ENCODE results near the gene CASK.

DNA sequence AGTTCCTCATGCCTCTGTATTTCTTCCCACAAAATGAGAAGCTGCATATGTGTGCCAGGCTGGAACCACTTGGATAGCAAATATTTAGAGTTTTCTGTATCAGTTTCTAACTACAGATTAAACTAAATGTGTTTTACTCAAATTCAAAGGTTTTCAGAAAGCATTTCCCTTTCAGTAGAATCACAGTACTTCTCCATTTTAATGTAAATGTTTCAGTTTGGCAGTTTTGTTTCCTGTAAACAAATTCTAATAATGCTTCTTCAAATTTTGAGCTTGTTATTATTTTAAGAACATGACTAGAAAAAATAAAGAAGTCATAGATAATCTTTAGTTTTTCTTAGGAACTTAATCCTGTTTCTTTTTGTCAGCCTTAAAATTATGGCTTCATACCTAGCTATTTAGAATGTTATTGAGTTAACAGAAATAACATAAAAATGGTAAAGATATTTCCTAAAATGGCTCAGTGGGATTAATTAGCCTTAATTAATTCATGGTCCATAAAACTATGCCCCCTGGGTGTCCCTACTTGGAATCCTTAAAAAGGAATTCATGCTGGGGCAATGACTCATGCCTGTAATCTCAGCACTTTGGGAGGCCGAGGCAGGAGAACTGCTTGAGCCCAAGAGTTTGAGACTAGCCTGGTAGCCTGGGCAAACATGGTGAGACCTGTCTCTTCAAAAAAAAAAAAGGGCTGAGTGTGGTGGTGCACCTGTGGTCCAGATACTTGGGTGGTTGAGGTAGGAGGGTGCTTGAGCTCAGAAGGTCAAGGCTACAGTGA, 318.4 kb downstream of the CASK start:
- TF ChIP-seq TEAD1 (CRISPR knock-in tag; IDR thresholded peaks at IDR 0.05), result no peak
- TF ChIP-seq, protein P1, sequence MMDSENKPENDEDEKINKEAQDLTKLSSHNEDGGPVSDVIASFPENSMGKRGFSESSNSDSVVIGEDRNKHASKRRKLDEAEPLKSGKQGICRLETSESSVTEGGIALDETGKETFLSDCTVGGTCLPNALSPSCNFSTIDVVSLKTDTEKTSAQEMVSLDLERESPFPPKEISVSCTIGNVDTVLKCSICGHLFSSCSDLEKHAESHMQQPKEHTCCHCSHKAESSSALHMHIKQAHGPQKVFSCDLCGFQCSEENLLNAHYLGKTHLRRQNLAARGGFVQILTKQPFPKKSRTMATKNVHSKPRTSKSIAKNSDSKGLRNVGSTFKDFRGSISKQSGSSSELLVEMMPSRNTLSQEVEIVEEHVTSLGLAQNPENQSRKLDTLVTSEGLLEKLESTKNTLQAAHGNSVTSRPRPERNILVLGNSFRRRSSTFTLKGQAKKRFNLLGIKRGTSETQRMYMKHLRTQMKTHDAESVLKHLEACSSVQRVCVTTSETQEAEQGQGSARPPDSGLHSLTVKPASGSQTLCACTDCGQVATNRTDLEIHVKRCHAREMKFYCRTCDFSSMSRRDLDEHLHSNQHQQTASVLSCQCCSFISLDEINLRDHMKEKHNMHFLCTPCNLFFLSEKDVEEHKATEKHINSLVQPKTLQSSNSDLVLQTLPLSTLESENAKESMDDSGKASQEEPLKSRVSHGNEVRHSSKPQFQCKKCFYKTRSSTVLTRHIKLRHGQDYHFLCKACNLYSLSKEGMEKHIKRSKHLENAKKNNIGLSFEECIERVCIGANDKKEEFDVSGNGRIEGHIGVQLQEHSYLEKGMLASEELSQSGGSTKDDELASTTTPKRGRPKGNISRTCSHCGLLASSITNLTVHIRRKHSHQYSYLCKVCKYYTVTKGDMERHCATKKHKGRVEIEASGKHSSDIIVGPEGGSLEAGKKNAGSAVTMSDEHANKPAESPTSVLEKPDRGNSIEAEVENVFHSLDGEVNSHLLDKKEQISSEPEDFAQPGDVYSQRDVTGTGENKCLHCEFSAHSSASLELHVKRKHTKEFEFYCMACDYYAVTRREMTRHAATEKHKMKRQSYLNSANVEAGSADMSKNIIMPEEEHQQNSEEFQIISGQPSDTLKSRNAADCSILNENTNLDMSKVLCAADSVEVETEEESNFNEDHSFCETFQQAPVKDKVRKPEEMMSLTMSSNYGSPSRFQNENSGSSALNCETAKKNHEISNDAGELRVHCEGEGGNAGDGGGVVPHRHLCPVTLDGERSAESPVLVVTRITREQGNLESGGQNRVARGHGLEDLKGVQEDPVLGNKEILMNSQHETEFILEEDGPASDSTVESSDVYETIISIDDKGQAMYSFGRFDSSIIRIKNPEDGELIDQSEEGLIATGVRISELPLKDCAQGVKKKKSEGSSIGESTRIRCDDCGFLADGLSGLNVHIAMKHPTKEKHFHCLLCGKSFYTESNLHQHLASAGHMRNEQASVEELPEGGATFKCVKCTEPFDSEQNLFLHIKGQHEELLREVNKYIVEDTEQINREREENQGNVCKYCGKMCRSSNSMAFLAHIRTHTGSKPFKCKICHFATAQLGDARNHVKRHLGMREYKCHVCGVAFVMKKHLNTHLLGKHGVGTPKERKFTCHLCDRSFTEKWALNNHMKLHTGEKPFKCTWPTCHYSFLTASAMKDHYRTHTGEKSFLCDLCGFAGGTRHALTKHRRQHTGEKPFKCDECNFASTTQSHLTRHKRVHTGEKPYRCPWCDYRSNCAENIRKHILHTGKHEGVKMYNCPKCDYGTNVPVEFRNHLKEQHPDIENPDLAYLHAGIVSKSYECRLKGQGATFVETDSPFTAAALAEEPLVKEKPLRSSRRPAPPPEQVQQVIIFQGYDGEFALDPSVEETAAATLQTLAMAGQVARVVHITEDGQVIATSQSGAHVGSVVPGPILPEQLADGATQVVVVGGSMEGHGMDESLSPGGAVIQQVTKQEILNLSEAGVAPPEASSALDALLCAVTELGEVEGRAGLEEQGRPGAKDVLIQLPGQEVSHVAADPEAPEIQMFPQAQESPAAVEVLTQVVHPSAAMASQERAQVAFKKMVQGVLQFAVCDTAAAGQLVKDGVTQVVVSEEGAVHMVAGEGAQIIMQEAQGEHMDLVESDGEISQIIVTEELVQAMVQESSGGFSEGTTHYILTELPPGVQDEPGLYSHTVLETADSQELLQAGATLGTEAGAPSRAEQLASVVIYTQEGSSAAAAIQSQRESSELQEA (IDR thresholded peaks at IDR 0.05; ENCODE audit: low read depth), result no peak
- no peak for TF ChIP-seq POLR2AphosphoS5 (IDR thresholded peaks at IDR 0.05; ENCODE audit: control insufficient read depth, insufficient read depth, low read depth, low read length)
- no peak for TF ChIP-seq GTF2F1 (IDR thresholded peaks at IDR 0.05; ENCODE audit: low read depth, low read length)
- no peak for TF ChIP-seq SPI1 (IDR thresholded peaks at IDR 0.05; ENCODE audit: borderline replicate concordance, low read depth, low read length)
- TF ChIP-seq BDP1 (IDR thresholded peaks at IDR 0.05; ENCODE audit: insufficient read depth, insufficient read length), result no peak
- TF ChIP-seq CTCF (IDR thresholded peaks at IDR 0.05 in 2 of 3, conservative IDR thresholded peaks at IDR 0.05 in 1 of 3; ENCODE audit: insufficient read depth in 2 of 3, low read depth in 1 of 3, low read length in 3 of 3), result no peak
- TF ChIP-seq ELF4 (CRISPR knock-in tag; IDR thresholded peaks at IDR 0.05), result no peak
- TF ChIP-seq, protein P2, sequence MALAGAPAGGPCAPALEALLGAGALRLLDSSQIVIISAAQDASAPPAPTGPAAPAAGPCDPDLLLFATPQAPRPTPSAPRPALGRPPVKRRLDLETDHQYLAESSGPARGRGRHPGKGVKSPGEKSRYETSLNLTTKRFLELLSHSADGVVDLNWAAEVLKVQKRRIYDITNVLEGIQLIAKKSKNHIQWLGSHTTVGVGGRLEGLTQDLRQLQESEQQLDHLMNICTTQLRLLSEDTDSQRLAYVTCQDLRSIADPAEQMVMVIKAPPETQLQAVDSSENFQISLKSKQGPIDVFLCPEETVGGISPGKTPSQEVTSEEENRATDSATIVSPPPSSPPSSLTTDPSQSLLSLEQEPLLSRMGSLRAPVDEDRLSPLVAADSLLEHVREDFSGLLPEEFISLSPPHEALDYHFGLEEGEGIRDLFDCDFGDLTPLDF (CRISPR knock-in tag; IDR thresholded peaks at IDR 0.05), result no peak
- no peak for TF ChIP-seq POLR2H (tag; IDR thresholded peaks at IDR 0.05; ENCODE audit: low read depth)
- TF ChIP-seq RBM15 (IDR thresholded peaks at IDR 0.05; ENCODE audit: insufficient read depth, low read length), result no peak
